HEK293 (cell line): Measurements from ENCODE around the gene NR2C2AP.

ENCODE experiments used
- HIC1 ChIP-seq: fragments of 450-650 bp; formaldehyde crosslinking; IDR thresholded peaks from 2 replicates; pipeline ENCODE4 v1.5.1; 2016; ENCODE audit warnings: missing biosample characterization, missing genetic modification characterization

Gene NR2C2AP

GRCh38 chr19:19151418-19151817, 51.8 kb downstream of the NR2C2AP start (continued):
- TF ChIP-seq HIC1, result no peak
